ENCODE data around the gene NACA2. TPM values are rescaled to one million over a fixed set of nuclear protein-coding genes. Genes with fewer than 3 reads are reported as not detected.

Gene NACA2
- total RNA-seq, 1 donor from 2014 or later = not detected

GRCh38 chr17:61618950-61619349, 27.9 kb upstream of the NACA2 start:
- no peak for ATAC-seq (ENCODE audit: low read depth)
- CTCF ChIA-PET = no interaction called here
- Mint-ChIP-seq H3K9me3 (peaks cover 16% of the 10 kb centered on the region), H3K27ac (no peak overlapping the region), H3K4me1 (peaks cover 10% of the 10 kb centered on the region), H3K4me3 (no peak overlapping the region), H3K27me3 (peaks cover 19% of the 10 kb centered on the region), H3K36me3 (ENCODE audit: low read depth) (no peaks in the 10 kb centered on the region)
- TF ChIP-seq CTCF (IDR thresholded peaks at IDR 0.05) = no peak
- POLR2A ChIA-PET = no interaction called here
- intact Hi-C loops (cut with micrococcal nuclease) = no loop called here
- no peak for DNase-seq

- ATAC-seq (ENCODE audit: low read depth) (no peak), DNase-seq (no peak)
- H3K9me3 Mint-ChIP-seq = peaks cover 16% of the 10 kb centered on the region
- H3K4me1 Mint-ChIP-seq = peaks cover 10% of the 10 kb centered on the region
- no peaks in the 10 kb centered on the region for H3K36me3 Mint-ChIP-seq (ENCODE audit: low read depth)
- ChIA-PET CTCF (no interaction called here), POLR2A (no interaction called here)
- intact Hi-C loops (cut with micrococcal nuclease) = no loop called here
- no peak overlapping the region for H3K27ac Mint-ChIP-seq
- TF ChIP-seq CTCF (IDR thresholded peaks at IDR 0.05) = no peak
- no peak overlapping the region for H3K4me3 Mint-ChIP-seq
- peaks cover 14% of the 10 kb centered on the region for H3K27me3 Mint-ChIP-seq
Observed at GRCh38 chr17:61617330-61617729, 26.3 kb upstream of the NACA2 start.

- intact Hi-C loops (cut with micrococcal nuclease) = no loop called here
- ATAC-seq (ENCODE audit: low read depth) = no peak
Observed at GRCh38 chr17:61616783-61617182, 25.8 kb upstream of the NACA2 start.

GRCh38 chr17:61614219-61614618, 23.2 kb upstream of the NACA2 start:
- peaks cover 8% of the 10 kb centered on the region for H3K27me3 Mint-ChIP-seq
- no peak for TF ChIP-seq CTCF (IDR thresholded peaks at IDR 0.05)
- POLR2A ChIA-PET = no interaction called here
- ATAC-seq (ENCODE audit: low read depth) (no peak), DNase-seq (no peak)
- H3K27ac Mint-ChIP-seq = no peak overlapping the region
- CTCF ChIA-PET = no interaction called here
- peaks cover 10% of the 10 kb centered on the region for H3K4me1 Mint-ChIP-seq
- peaks cover 8% of the 10 kb centered on the region for H3K9me3 Mint-ChIP-seq
- no peaks in the 10 kb centered on the region for H3K36me3 Mint-ChIP-seq (ENCODE audit: low read depth)
- intact Hi-C loops (cut with micrococcal nuclease) = no loop called here
- no peak overlapping the region for H3K4me3 Mint-ChIP-seq

More at GRCh38 chr17:61616783-61617182, 25.8 kb upstream of the NACA2 start:
- no peak for DNase-seq
- Mint-ChIP-seq H3K4me3 (no peak overlapping the region), H3K36me3 (ENCODE audit: low read depth) (no peaks in the 10 kb centered on the region), H3K27ac (no peak overlapping the region), H3K4me1 (peaks cover 10% of the 10 kb centered on the region), H3K27me3 (peaks cover 10% of the 10 kb centered on the region), H3K9me3 (peaks cover 16% of the 10 kb centered on the region)
- no peak for TF ChIP-seq CTCF (IDR thresholded peaks at IDR 0.05)
- ChIA-PET CTCF (no interaction called here), POLR2A (no interaction called here)

DNA sequence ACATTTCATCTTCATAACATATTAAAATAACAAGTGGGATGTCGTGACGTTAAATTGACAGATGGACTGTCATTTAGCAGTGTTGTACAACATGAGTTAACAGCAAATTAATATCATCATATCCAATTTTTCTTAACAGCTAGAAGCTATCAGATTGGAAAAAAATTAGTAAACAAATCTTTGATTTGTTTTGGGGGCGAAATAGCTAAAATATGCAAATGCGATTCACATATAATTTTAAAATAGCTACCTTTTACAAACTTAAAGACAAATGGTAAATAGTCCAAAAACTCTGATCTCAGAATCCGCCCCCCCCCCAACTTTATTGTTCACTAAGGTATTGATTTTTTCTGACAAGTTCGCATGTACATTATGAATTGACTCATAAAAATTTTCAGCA, 20.3 kb upstream of the NACA2 start:
- intact Hi-C loops (cut with micrococcal nuclease) = no loop called here
- Mint-ChIP-seq H3K27me3 (peaks cover 10% of the 10 kb centered on the region), H3K36me3 (ENCODE audit: low read depth) (no peaks in the 10 kb centered on the region), H3K4me1 (peaks cover 10% of the 10 kb centered on the region), H3K27ac (no peak overlapping the region), H3K9me3 (no peaks in the 10 kb centered on the region), H3K4me3 (no peak overlapping the region)
- POLR2A ChIA-PET = no interaction called here
- CTCF ChIA-PET = no interaction called here
- ATAC-seq (ENCODE audit: low read depth) = no peak
- TF ChIP-seq CTCF (IDR thresholded peaks at IDR 0.05) = no peak
- DNase-seq = no peak

All from activated B cell treated with CpG ODN at 0.5 μM for 24 hours (primary cell).